GM12891 (cell line): ENCODE results near the gene PSMB7.

Experiments
- PAX5 ChIP-seq: IDR thresholded peaks from 2 replicates; pipeline ENCODE4 v1.6.1; 2011; ENCODE audit warnings: low read length, moderate library complexity, mild to moderate bottlenecking; ENCODE audit not compliant: insufficient read depth, severe bottlenecking
- POLR2A ChIP-seq: IDR thresholded peaks from 2 replicates; pipeline ENCODE4 v1.6.1; 2011; ENCODE audit warnings: low read depth, low read length, control low read depth
- POLR2AphosphoS5 ChIP-seq: IDR thresholded peaks from 2 replicates; pipeline ENCODE4 v1.6.1; 2011; ENCODE audit warnings: low read depth, low read length, control low read depth
- SPI1 ChIP-seq: IDR thresholded peaks from 2 replicates; pipeline ENCODE4 v1.6.1; 2011; ENCODE audit warnings: low read depth, low read length, control low read depth
- TAF1 ChIP-seq: IDR thresholded peaks from 2 replicates; pipeline ENCODE4 v1.6.1; 2011; ENCODE audit warnings: low read depth, low read length, control low read depth

DNA sequence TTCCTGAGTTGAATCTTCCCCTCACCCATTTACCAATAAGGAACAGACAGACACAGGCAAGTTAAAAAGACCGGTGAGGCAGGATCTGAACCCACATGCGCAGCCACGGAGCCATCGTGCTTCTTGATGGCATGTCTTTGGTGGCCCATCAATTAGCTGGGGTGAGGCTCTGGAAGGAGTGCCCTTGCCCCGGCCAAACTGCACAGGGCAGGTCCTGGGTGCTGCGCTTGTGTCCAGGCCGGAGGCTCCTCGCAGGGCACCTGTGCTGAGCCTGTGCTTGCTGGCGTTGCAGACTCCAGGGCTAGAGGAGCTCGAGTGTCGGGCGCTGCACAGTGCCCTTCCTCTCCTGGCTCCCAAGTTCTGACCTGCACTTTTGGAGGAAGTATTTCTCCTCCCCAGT lies 66.4 kb downstream of the PSMB7 start:
- TF ChIP-seq POLR2A, result no peak
- TF ChIP-seq POLR2AphosphoS5, result no peak; the same call in 1 of the 2 replicates
- no peak for TF ChIP-seq PAX5
- no peak for TF ChIP-seq TAF1
- no peak for TF ChIP-seq SPI1
